Keratinocyte (primary cell): ENCODE data around the gene PTK6. TPM values are rescaled to one million over a fixed set of nuclear protein-coding genes. Genes with fewer than 3 reads are reported as not detected.

Experiments used
- DNase-seq: peaks from one replicate; pipeline ENCODE4 v3.0.0-alpha.2; 2011; ENCODE audit warnings: low read depth, missing footprints, low spot score
- FAIRE-seq: peaks from 2 replicates; lab custom pipeline; 2011; peaks lifted over from hg19 to GRCh38; lab: Jason Lieb, UNC
- H2AFZ ChIP-seq: 2 replicates; pipeline ENCODE4 v1.6.0; 2012; ENCODE audit warnings: low read length, control low read depth, inconsistent platforms; ENCODE audit not compliant: control insufficient read depth
- H3K27ac ChIP-seq: 2 replicates; pipeline ENCODE4 v1.5.1; 2011; ENCODE audit warnings: low read length; ENCODE audit not compliant: control insufficient read depth, insufficient read depth
- H3K27me3 ChIP-seq: 3 replicates; pipeline ENCODE4 v1.6.0; 2011; ENCODE audit warnings: low read length; ENCODE audit not compliant: control insufficient read depth, insufficient read depth; ENCODE audit errors: extremely low read depth
- H3K36me3 ChIP-seq, 2 experiments: 2 replicates in 1 of 2; 3 replicates in 1 of 2; pipeline ENCODE4 v1.5.1; 2011; ENCODE audit warnings: low read length in 2 of 2, mild to moderate bottlenecking in 1 of 2; ENCODE audit not compliant: control insufficient read depth in 2 of 2, insufficient read depth in 2 of 2; ENCODE audit errors: extremely low read depth in 1 of 2
- H3K4me1 ChIP-seq: 3 replicates; pipeline ENCODE4 v1.5.1; 2011; ENCODE audit warnings: low read length; ENCODE audit not compliant: control insufficient read depth, insufficient read depth; ENCODE audit errors: extremely low read depth
- H3K4me2 ChIP-seq: 3 replicates; pipeline ENCODE4 v1.6.0; 2011; ENCODE audit warnings: low read depth, low read length; ENCODE audit not compliant: control insufficient read depth, insufficient read depth; ENCODE audit errors: extremely low read depth
- H3K4me3 ChIP-seq, 3 experiments: fragments of 200-600 bp in 1 of 3; sonication (generic) in 1 of 3; 2 replicates in 2 of 3; 3 replicates in 1 of 3; pipeline ENCODE4 v1.5.1; 2011 to 2016; ENCODE audit warnings: low read length in 3 of 3, mild to moderate bottlenecking in 3 of 3, control low read depth in 2 of 3, inconsistent platforms in 1 of 3, low read depth in 1 of 3, mixed read lengths in 1 of 3, mixed run types in 1 of 3, moderate library complexity in 1 of 3; ENCODE audit not compliant: control insufficient read depth in 2 of 3, insufficient read depth in 2 of 3; ENCODE audit errors: extremely low read depth in 1 of 3
- H3K79me2 ChIP-seq: 2 replicates; pipeline ENCODE4 v1.6.0; 2012; ENCODE audit warnings: low read length; ENCODE audit not compliant: control insufficient read depth, insufficient read depth
- H3K9ac ChIP-seq: 3 replicates; pipeline ENCODE4 v1.6.0; 2011; ENCODE audit warnings: low read length; ENCODE audit not compliant: control insufficient read depth, insufficient read depth; ENCODE audit errors: extremely low read depth
- H3K9me1 ChIP-seq: 3 replicates; pipeline ENCODE4 v1.6.0; 2011; ENCODE audit warnings: low read length; ENCODE audit not compliant: control insufficient read depth, insufficient read depth; ENCODE audit errors: extremely low read depth
- H3K9me3 ChIP-seq: 2 replicates; pipeline ENCODE4 v1.5.1; 2012; ENCODE audit warnings: low read depth, low read length; ENCODE audit not compliant: control insufficient read depth
- H4K20me1 ChIP-seq: 3 replicates; pipeline ENCODE4 v1.6.0; 2011; ENCODE audit warnings: low read length; ENCODE audit not compliant: control insufficient read depth, insufficient read depth; ENCODE audit errors: extremely low read depth
- CTCF ChIP-seq, 3 experiments: IDR thresholded peaks in 1 of 3; conservative IDR thresholded peaks in 1 of 3; optimal IDR thresholded peaks in 1 of 3; 2 replicates in 2 of 3; 3 replicates in 1 of 3; pipeline versions ENCODE3 to v1.5.1; 2011; ENCODE audit warnings: low read length in 3 of 3, mild to moderate bottlenecking in 3 of 3, moderate library complexity in 2 of 3, control low read depth in 1 of 3, inconsistent platforms in 1 of 3; ENCODE audit not compliant: insufficient read depth in 2 of 3; ENCODE audit errors: extremely low read depth in 1 of 3
- EZH2 ChIP-seq: IDR thresholded peaks from one replicate; pipeline ENCODE4 v1.6.1; 2012; ENCODE audit warnings: inconsistent platforms, mild to moderate bottlenecking, low read length, moderate library complexity
- dilution Hi-C: fragments of 300-500 bp; cut with MboI; formaldehyde crosslinking; loops from one replicate; pipeline ENCODE4 v1.7.0; 2020; ENCODE audit warnings: low sequenced_read_pairs; ENCODE audit not compliant: extremely low pct_ligation_motif_present
- polyA plus RNA-seq, 5 experiments: library from polyadenylated mRNA; depleted of rRNA in 3 of 5; stranded (reverse) in 3 of 5; stranded (forward) in 1 of 5; unstranded in 1 of 5; fragments of >200 nt; gene quantifications; 1 replicate in 1 of 5; 2 replicates in 3 of 5; 3 replicates in 1 of 5; pipeline versions ENCODE4 v1.2.1 to v1.2.3, GENCODE V29; 2011 to 2012; ENCODE audit warnings: missing spikeins in 2 of 5, low read depth in 1 of 5, low replicate concordance in 1 of 5

Gene PTK6
- polyA plus RNA-seq, 1 donor (not counting 4 experiments of a cell fraction or from before 2014, with no cell fraction given), result 28.5 TPM

DNA sequence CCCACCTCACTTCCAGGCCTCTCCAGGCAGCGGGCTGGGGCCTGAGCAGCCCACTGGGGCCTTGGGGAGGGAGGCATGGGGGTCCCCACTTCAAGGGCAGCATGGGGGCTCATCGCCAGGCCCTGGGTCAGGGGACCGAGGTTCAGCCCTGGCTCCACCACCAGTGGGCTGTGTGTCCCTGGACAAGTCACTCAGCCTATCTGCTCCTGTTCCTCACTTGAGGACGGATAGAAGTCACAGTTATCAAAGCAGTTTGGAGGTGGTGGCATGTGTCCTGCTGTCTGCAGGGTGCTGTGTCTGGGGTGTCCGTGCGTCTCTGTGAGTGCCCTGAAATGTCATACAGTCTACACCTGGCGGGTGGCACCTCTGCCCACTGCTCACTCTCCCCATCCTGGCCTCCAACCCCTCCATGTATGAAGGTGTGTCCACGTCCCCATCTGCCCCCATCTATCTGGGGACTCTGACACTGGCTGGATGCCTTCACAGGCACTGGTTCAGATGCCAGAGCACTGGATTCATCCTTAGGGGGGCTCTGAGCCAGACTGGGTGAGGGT lies 41.9 kb downstream of the PTK6 start:
- peaks cover 2% of the 10 kb centered on the region for H3K4me1 ChIP-seq
- dilution Hi-C loops, result no loop called here
- H3K36me3 ChIP-seq, result no peaks in the 10 kb centered on the region
- H3K4me3 ChIP-seq, result no peak overlapping the region
- TF ChIP-seq CTCF (optimal IDR thresholded peaks at IDR 0.05 in 1 of 3, IDR thresholded peaks at IDR 0.05 in 1 of 3, conservative IDR thresholded peaks at IDR 0.05 in 1 of 3; ENCODE audit: extremely low read depth in 1 of 3, insufficient read depth in 2 of 3, low read length in 3 of 3), result no peak
- no peak for TF ChIP-seq EZH2
- H3K9ac ChIP-seq, result no peak overlapping the region
- FAIRE-seq, result no peak
- no peaks in the 10 kb centered on the region for H3K9me3 ChIP-seq
- H3K4me2 ChIP-seq, result no peak overlapping the region
- no peaks in the 10 kb centered on the region for H3K79me2 ChIP-seq
- peaks cover 34% of the 10 kb centered on the region for H3K27me3 ChIP-seq
- H3K27ac ChIP-seq, result no peak overlapping the region
- H2AFZ ChIP-seq, result no peak overlapping the region
- H4K20me1 ChIP-seq, result no peaks in the 10 kb centered on the region
- no peak for DNase-seq
- no peaks in the 10 kb centered on the region for H3K9me1 ChIP-seq

DNA sequence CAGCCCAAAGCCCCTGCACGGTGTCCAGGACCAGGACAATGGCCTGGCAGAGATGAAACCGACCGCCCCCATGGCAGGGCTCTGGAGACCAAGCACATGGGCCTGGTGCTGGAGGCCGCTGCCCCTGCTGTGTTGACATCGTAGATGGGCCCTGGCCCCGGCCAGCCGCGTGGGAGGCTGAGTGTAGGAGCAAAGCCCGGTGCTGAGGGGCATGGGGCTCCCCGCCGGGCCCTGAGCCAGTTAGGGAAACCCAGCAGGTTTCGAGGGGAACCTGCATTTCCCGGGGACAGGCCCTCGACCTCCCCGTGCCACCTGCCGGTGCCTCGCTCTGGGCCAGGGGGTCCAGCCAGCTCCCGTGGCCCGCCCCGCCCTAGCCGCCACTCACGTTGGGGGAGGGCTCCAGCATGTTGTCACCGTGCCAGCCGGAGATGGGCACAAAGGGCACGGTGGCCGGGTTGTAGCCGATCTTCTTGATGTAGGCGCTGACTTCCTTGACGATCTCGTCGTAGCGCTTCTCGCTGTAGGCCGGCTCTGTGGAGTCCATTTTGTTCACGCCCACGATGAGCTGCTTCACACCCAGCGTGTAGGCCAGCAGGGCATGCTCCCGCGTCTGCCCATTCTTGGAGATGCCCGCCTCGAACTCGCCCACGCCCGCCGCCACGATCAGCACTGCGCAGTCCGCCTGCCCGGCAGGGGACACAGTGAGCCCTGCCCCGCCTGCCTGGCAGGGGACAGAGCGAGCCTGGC lies 42.6 kb downstream of the PTK6 start:
- Histone ChIP-seq H2AFZ (no peak overlapping the region), H3K79me2 (no peaks in the 10 kb centered on the region), H3K9me1 (no peaks in the 10 kb centered on the region), H3K27me3 (peaks cover 30% of the 10 kb centered on the region), H3K4me2 (no peak overlapping the region), H4K20me1 (no peaks in the 10 kb centered on the region), H3K27ac (no peak overlapping the region), H3K4me3 (no peak overlapping the region), H3K36me3 (no peaks in the 10 kb centered on the region), H3K9me3 (no peaks in the 10 kb centered on the region), H3K4me1 (peaks cover 2% of the 10 kb centered on the region), H3K9ac (no peak overlapping the region)
- dilution Hi-C loops, result no loop called here
- FAIRE-seq (no peak), DNase-seq (no peak)
- TF ChIP-seq CTCF (optimal IDR thresholded peaks at IDR 0.05 in 1 of 3, IDR thresholded peaks at IDR 0.05 in 1 of 3, conservative IDR thresholded peaks at IDR 0.05 in 1 of 3; ENCODE audit: extremely low read depth in 1 of 3, insufficient read depth in 2 of 3, low read length in 3 of 3) (no peak), EZH2 (no peak)
